ENCODE data around the gene C3orf85.
"Not testable (repeated sequence)": the region's sequence is repeated elsewhere in the genome, so short reads cannot be mapped to it uniquely, and the experiment has no call there.

C3orf85 gene

GRCh38 chr3:109136523-109136922, at the start of gene C3orf85:
Gene C3orf85 (plus strand): TSS chr3:109136719. CDS start chr3:109136848, 129 bp downstream.
- DNase-seq (ENCODE audit: low read depth in 2 of 2), result no peak

GRCh38 chr3:109089265-109089664, 47.3 kb upstream of the C3orf85 start:
- DNase-seq (ENCODE audit: low read depth in 2 of 2), result no peak

- no peak for DNase-seq (ENCODE audit: low read depth in 2 of 2)
These were observed 44.7 kb upstream of the C3orf85 start for GRCh38 chr3:109091846-109092245.

GRCh38 chr3:109093561-109093960, 43.0 kb upstream of the C3orf85 start:
- no peak for DNase-seq (ENCODE audit: low read depth in 2 of 2)

- no peak for DNase-seq (ENCODE audit: low read depth in 2 of 2)
These were observed 41.4 kb upstream of the C3orf85 start for GRCh38 chr3:109095166-109095565.

- no peak for DNase-seq (ENCODE audit: low read depth in 2 of 2)
These were observed 38.4 kb upstream of the C3orf85 start for GRCh38 chr3:109098079-109098644.

GRCh38 chr3:109109574-109109973, 26.9 kb upstream of the C3orf85 start:
- DNase-seq (ENCODE audit: low read depth in 2 of 2), result no peak

- no peak for DNase-seq (ENCODE audit: low read depth in 2 of 2)
These were observed 23.4 kb upstream of the C3orf85 start for GRCh38 chr3:109112946-109113760.

- no peak for DNase-seq (ENCODE audit: low read depth in 2 of 2)
These were observed 21.8 kb upstream of the C3orf85 start for GRCh38 chr3:109114746-109115145.

- DNase-seq (ENCODE audit: low read depth in 2 of 2), result no peak
These were observed 21.1 kb upstream of the C3orf85 start for GRCh38 chr3:109115451-109115850.

GRCh38 chr3:109116031-109116430, 20.5 kb upstream of the C3orf85 start:
- DNase-seq (ENCODE audit: low read depth in 2 of 2), result no peak

GRCh38 chr3:109117939-109118338, 18.6 kb upstream of the C3orf85 start, which contains the start of gene MORC1:
Gene MORC1 (minus strand): TSS chr3:109118134. CDS start chr3:109118059, 75 bp downstream.
- DNase-seq (ENCODE audit: low read depth in 2 of 2), result no peak

GRCh38 chr3:109118584-109118983, 17.9 kb upstream of the C3orf85 start:
- no peak for DNase-seq (ENCODE audit: low read depth in 2 of 2)

GRCh38 chr3:109122690-109123089, 13.8 kb upstream of the C3orf85 start:
- DNase-seq (ENCODE audit: low read depth in 2 of 2), result no peak

GRCh38 chr3:109125902-109126301, 10.6 kb upstream of the C3orf85 start:
- DNase-seq (ENCODE audit: low read depth in 2 of 2), result no peak

GRCh38 chr3:109127553-109127952, 9.0 kb upstream of the C3orf85 start:
- DNase-seq (ENCODE audit: low read depth in 2 of 2), result no peak

- no peak for DNase-seq (ENCODE audit: low read depth in 2 of 2)
These were observed 5.2 kb upstream of the C3orf85 start for GRCh38 chr3:109131276-109131675.

GRCh38 chr3:109132801-109133473, 3.6 kb upstream of the C3orf85 start:
- no peak for DNase-seq (ENCODE audit: low read depth in 2 of 2)

GRCh38 chr3:109133474-109133816, 3.1 kb upstream of the C3orf85 start:
- DNase-seq (ENCODE audit: low read depth in 2 of 2), result not testable (repeated sequence)

GRCh38 chr3:109137761-109138160, 1.2 kb downstream of the C3orf85 start:
- no peak for DNase-seq (ENCODE audit: low read depth in 2 of 2)

GRCh38 chr3:109140318-109140717, 3.8 kb downstream of the C3orf85 start:
- no peak for DNase-seq (ENCODE audit: low read depth in 2 of 2)

- no peak for DNase-seq (ENCODE audit: low read depth in 2 of 2)
These were observed 7.1 kb downstream of the C3orf85 start for GRCh38 chr3:109143646-109144045.

- no peak for DNase-seq (ENCODE audit: low read depth in 2 of 2)
These were observed 12.6 kb downstream of the C3orf85 start for GRCh38 chr3:109149078-109149477.
